ENCODE measurements around the gene ANAPC4. TPM values are rescaled to one million over a fixed set of nuclear protein-coding genes. Genes with fewer than 3 reads are reported as not detected.

ANAPC4 gene
- total RNA-seq, 4 donors from 2014 or later = 11.8 to 20.2 (median 14.7) TPM

GRCh38 chr4:25441519-25442117, 64.6 kb downstream of the ANAPC4 start:
- Histone ChIP-seq H3K9me3 (no peaks in the 10 kb centered on the region), H3K4me1 (peaks cover 0 to 5% of the 10 kb centered on the region in 2 donors), H3K27me3 (no peaks in the 10 kb centered on the region), H3K27ac (no peak overlapping the region), H3K36me3 (no peaks in the 10 kb centered on the region), H3K4me3 (no peak overlapping the region)
- TF ChIP-seq POLR2A (IDR thresholded peaks at IDR 0.05) (no peak), CTCF (IDR thresholded peaks at IDR 0.05 in 4 of 5, conservative IDR thresholded peaks at IDR 0.05 in 1 of 5) (peak in 1 of 5 experiments; percentile 23)
- ATAC-seq (peak in 1 of 2 donors; percentile 33), DNase-seq (no peak)
- intact Hi-C loops (cut with DNase I; ENCODE audit: low total_unique reads) = no loop called here
- in situ Hi-C loops (cut with MboI; ENCODE audit: low sequenced_read_pairs in 4 of 4) = loop anchor here (10.0 to 25.0 kb wide), 3 partner anchors 321 to 333 kb away; no protein-coding TSS in a partner anchor

- H3K27me3 ChIP-seq = no peaks in the 10 kb centered on the region
- TF ChIP-seq POLR2A (IDR thresholded peaks at IDR 0.05) = no peak
- no peak for TF ChIP-seq CTCF (IDR thresholded peaks at IDR 0.05 in 4 of 5, conservative IDR thresholded peaks at IDR 0.05 in 1 of 5)
- no peaks in the 10 kb centered on the region for H3K9me3 ChIP-seq
- intact Hi-C loops (cut with DNase I; ENCODE audit: low total_unique reads) (no loop called here), in situ Hi-C loops (cut with MboI; ENCODE audit: low sequenced_read_pairs in 4 of 4) (loop anchor here (10.0 to 25.0 kb wide), 3 partner anchors 319 to 332 kb away; no protein-coding TSS in a partner anchor)
- H3K4me1 ChIP-seq = peaks cover 0 to 5% of the 10 kb centered on the region in 2 donors
- DNase-seq (no peak), ATAC-seq (no peak)
- no peak overlapping the region for H3K27ac ChIP-seq
- no peaks in the 10 kb centered on the region for H3K36me3 ChIP-seq
- H3K4me3 ChIP-seq = no peak overlapping the region
These were observed 65.8 kb downstream of the ANAPC4 start for GRCh38 chr4:25442863-25443307.

GRCh38 chr4:25443851-25444250, 66.8 kb downstream of the ANAPC4 start:
- TF ChIP-seq CTCF (IDR thresholded peaks at IDR 0.05 in 4 of 5, conservative IDR thresholded peaks at IDR 0.05 in 1 of 5) (no peak), POLR2A (IDR thresholded peaks at IDR 0.05) (no peak)
- no peaks in the 10 kb centered on the region for H3K4me1 ChIP-seq
- no peak overlapping the region for H3K27ac ChIP-seq
- H3K36me3 ChIP-seq = no peaks in the 10 kb centered on the region
- in situ Hi-C loops (cut with MboI; ENCODE audit: low sequenced_read_pairs in 4 of 4) (loop anchor here (10.0 to 25.0 kb wide), 3 partner anchors 318 to 331 kb away; no protein-coding TSS in a partner anchor), intact Hi-C loops (cut with DNase I; ENCODE audit: low total_unique reads) (no loop called here)
- no peaks in the 10 kb centered on the region for H3K27me3 ChIP-seq
- ATAC-seq (no peak), DNase-seq (no peak)
- H3K9me3 ChIP-seq = no peaks in the 10 kb centered on the region
- H3K4me3 ChIP-seq = no peak overlapping the region

GRCh38 chr4:25446611-25447010, 69.5 kb downstream of the ANAPC4 start:
- H3K27ac ChIP-seq = no peak overlapping the region
- DNase-seq = no peak
- no peak for ATAC-seq
- no peaks in the 10 kb centered on the region for H3K4me1 ChIP-seq
- no peaks in the 10 kb centered on the region for H3K9me3 ChIP-seq
- in situ Hi-C loops (cut with MboI; ENCODE audit: low sequenced_read_pairs in 4 of 4) = loop anchor here (10.0 to 25.0 kb wide), 3 partner anchors 316 to 328 kb away; no protein-coding TSS in a partner anchor
- H3K27me3 ChIP-seq = no peaks in the 10 kb centered on the region
- no peak overlapping the region for H3K4me3 ChIP-seq
- no peaks in the 10 kb centered on the region for H3K36me3 ChIP-seq
- intact Hi-C loops (cut with DNase I; ENCODE audit: low total_unique reads) = no loop called here
- TF ChIP-seq CTCF (IDR thresholded peaks at IDR 0.05 in 4 of 5, conservative IDR thresholded peaks at IDR 0.05 in 1 of 5) (no peak), POLR2A (IDR thresholded peaks at IDR 0.05) (no peak)

Measured in gastrocnemius medialis (tissue), 4 donors.